Activated naive CD4-positive, alpha-beta T cell treated with anti-CD3 and anti-CD28 coated beads, Interleukin-2, amount 50 U/mL, for 24 hours (primary cell): ENCODE results near the gene TRMT13.

Source experiments
- H3K27ac Mint-ChIP-seq: one replicate; pipeline ENCODE4 v1.8.0; 2021; ENCODE audit warnings: mild to moderate bottlenecking, mixed read lengths
- H3K27me3 Mint-ChIP-seq: one replicate; pipeline ENCODE4 v1.8.0; 2021; ENCODE audit warnings: mixed read lengths
- H3K36me3 Mint-ChIP-seq: one replicate; pipeline ENCODE4 v1.8.0; 2021; ENCODE audit warnings: mixed read lengths
- H3K4me1 Mint-ChIP-seq: one replicate; pipeline ENCODE4 v1.8.0; 2021; ENCODE audit warnings: mixed read lengths
- H3K4me3 Mint-ChIP-seq: one replicate; pipeline ENCODE4 v1.8.0; 2021; ENCODE audit warnings: mild to moderate bottlenecking, mixed read lengths
- H3K9me3 Mint-ChIP-seq: one replicate; pipeline ENCODE4 v1.8.0; 2021; ENCODE audit warnings: mixed read lengths

The TRMT13 gene

GRCh38 chr1:100141192-100141591, 8.2 kb downstream of the TRMT13 start:
- Mint-ChIP-seq H3K4me1 (peaks cover 18% of the 10 kb centered on the region), H3K4me3 (no peak overlapping the region), H3K36me3 (peaks cover 20% of the 10 kb centered on the region), H3K27ac (no peak overlapping the region), H3K9me3 (no peaks in the 10 kb centered on the region), H3K27me3 (no peaks in the 10 kb centered on the region)

GRCh38 chr1:100142343-100142742, 9.4 kb downstream of the TRMT13 start:
- Mint-ChIP-seq H3K9me3 (no peaks in the 10 kb centered on the region), H3K4me3 (no peak overlapping the region), H3K27ac (peak overlapping the region; percentile 8), H3K27me3 (no peaks in the 10 kb centered on the region), H3K36me3 (peaks cover 22% of the 10 kb centered on the region), H3K4me1 (peaks cover 18% of the 10 kb centered on the region)

DNA sequence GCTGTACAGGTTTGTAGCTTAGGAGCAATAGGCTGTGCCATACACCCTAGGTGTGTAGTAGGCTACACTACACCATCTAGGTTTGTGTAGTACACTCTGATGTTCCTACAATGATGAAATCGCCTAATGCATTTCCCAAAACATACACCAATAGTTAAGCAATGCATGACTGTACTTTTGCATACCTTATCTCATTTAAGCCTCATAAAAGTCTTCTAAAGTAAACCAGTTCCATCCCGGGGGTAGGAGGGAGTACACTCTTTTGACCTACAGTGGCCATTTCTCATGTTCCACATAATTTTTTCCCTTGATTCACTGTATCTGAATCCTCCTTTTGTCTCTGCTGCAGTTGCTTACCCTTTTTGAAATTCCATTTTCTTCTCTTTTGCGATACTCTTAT, 12.2 kb downstream of the TRMT13 start:
- Mint-ChIP-seq H3K4me3 (no peak overlapping the region), H3K36me3 (peaks cover 20% of the 10 kb centered on the region), H3K27me3 (no peaks in the 10 kb centered on the region), H3K4me1 (peaks cover 10% of the 10 kb centered on the region), H3K27ac (no peak overlapping the region), H3K9me3 (no peaks in the 10 kb centered on the region)

DNA sequence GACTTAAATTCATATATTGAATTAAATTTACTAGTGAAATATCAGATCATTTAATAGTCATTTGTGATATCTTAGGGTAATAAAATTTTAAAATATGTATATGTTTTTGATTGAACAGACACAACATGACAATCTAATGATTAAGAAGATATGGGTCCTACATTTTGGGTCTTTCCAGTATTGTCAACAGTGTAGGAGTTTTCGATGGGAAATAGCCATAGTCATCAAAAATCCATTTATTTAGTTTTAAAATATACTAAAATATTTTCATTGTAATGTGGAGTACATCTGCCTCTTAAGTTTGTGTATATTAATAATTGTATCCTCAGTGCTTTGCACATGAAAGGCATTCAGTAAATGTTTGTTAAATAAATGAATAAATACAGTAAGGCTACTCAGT, 14.0 kb downstream of the TRMT13 start:
- Mint-ChIP-seq H3K36me3 (peaks cover 22% of the 10 kb centered on the region), H3K4me1 (peaks cover 12% of the 10 kb centered on the region), H3K27ac (no peak overlapping the region), H3K9me3 (no peaks in the 10 kb centered on the region), H3K27me3 (no peaks in the 10 kb centered on the region), H3K4me3 (no peak overlapping the region)

DNA sequence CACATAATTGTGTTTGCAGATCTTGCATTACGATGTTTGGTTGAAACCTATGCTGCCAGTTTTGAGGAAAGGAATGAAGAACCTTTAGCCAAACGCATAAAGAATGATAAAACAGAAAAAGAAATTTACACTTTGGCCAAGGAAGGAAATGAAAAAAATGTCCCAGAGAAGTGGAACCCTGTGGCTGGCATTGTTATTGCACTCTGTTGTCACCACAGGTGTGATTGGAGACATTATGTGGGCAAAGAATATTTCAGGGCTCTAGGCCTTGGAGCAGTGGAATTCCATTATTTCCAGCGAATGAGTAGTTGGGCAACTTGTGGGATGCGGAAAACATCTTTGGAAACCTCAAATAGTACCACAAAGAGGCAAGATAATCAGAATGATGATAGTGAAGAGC, 14.9 kb downstream of the TRMT13 start:
- H3K4me1 Mint-ChIP-seq = peaks cover 10% of the 10 kb centered on the region
- no peak overlapping the region for H3K27ac Mint-ChIP-seq
- no peak overlapping the region for H3K4me3 Mint-ChIP-seq
- no peaks in the 10 kb centered on the region for H3K27me3 Mint-ChIP-seq
- H3K36me3 Mint-ChIP-seq = peaks cover 20% of the 10 kb centered on the region
- H3K9me3 Mint-ChIP-seq = no peaks in the 10 kb centered on the region

DNA sequence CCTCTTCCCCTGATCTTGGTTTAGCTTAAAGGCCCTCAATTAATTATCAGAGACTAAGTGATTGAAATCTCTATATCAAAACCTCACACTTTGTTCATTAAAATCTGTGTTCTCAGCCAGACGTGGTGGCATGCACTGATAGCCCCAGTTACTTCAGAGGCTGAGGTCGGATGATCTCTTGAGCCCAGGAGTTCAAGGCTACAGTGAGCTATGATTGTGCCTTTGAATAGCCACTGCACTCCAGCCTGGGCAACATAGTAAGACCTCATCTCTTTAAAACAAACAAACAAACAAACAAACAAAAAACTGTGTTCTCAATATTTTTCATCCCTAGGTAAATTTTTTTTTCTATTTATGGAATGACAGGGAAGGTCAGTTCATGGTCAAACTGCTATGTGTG, 18.7 kb downstream of the TRMT13 start:
- no peak overlapping the region for H3K27ac Mint-ChIP-seq
- peaks cover 11% of the 10 kb centered on the region for H3K36me3 Mint-ChIP-seq

DNA sequence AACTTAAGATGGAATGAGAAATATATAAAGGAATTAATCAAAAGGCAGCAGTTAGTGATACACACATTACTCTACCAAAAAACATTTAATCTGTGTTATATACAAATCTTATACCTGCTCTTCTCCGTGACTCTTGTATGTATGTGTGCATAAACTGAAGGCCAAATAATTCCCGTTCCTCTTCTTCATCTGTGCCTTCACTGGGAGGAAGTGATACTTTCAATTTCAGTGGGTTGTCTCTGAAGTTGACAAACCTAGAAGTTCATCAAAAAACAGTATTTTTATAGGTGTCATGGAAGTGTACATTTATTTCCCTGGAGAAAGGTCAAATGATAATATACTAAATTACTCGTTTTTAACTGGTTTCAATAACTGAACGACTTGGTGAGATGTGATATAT, 19.3 kb downstream of the TRMT13 start:
- no peaks in the 10 kb centered on the region for H3K27me3 Mint-ChIP-seq

More for the DNA sequence above, 18.7 kb downstream of the TRMT13 start:
- Mint-ChIP-seq H3K27me3 (no peaks in the 10 kb centered on the region), H3K4me1 (peaks cover 14% of the 10 kb centered on the region), H3K9me3 (no peaks in the 10 kb centered on the region), H3K4me3 (no peak overlapping the region)

GRCh38 chr1:100162881-100163280, 29.9 kb downstream of the TRMT13 start:
- Mint-ChIP-seq H3K27me3 (no peaks in the 10 kb centered on the region), H3K36me3 (peaks cover 6% of the 10 kb centered on the region), H3K4me1 (no peaks in the 10 kb centered on the region), H3K4me3 (no peak overlapping the region), H3K27ac (no peak overlapping the region), H3K9me3 (no peaks in the 10 kb centered on the region)

More for the DNA sequence above, 19.3 kb downstream of the TRMT13 start:
- Mint-ChIP-seq H3K9me3 (no peaks in the 10 kb centered on the region), H3K4me1 (peaks cover 14% of the 10 kb centered on the region), H3K27ac (peak overlapping the region; percentile 70), H3K4me3 (no peak overlapping the region), H3K36me3 (peaks cover 10% of the 10 kb centered on the region)

DNA sequence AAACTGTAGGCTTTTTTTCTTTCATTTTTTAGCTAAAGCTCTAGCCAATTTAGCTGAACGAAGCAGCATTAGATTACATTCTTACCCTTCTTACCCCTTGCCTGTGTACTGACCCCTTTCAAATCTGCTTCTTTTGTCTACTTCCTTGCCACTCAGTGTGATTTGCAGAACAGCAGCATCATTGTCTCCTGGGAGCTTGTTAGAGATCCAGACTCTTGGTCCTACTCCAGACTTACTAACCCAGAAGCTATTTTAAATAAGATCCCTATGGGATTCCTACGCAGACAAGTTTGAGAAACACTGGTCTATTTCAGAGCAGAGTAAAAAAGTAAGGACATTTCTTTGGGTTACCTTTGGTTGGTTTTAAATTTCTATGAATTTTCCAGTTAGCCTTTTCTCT, 31.3 kb downstream of the TRMT13 start:
- Mint-ChIP-seq H3K27me3 (no peaks in the 10 kb centered on the region), H3K4me3 (no peak overlapping the region), H3K9me3 (no peaks in the 10 kb centered on the region), H3K36me3 (peaks cover 6% of the 10 kb centered on the region), H3K4me1 (no peaks in the 10 kb centered on the region), H3K27ac (no peak overlapping the region)

GRCh38 chr1:100164702-100165101, 31.7 kb downstream of the TRMT13 start:
- H3K36me3 Mint-ChIP-seq = peaks cover 6% of the 10 kb centered on the region
- H3K27ac Mint-ChIP-seq = no peak overlapping the region
- no peak overlapping the region for H3K4me3 Mint-ChIP-seq
- no peaks in the 10 kb centered on the region for H3K9me3 Mint-ChIP-seq
- H3K27me3 Mint-ChIP-seq = no peaks in the 10 kb centered on the region
- no peaks in the 10 kb centered on the region for H3K4me1 Mint-ChIP-seq

- peaks cover 7% of the 10 kb centered on the region for H3K36me3 Mint-ChIP-seq
- H3K27ac Mint-ChIP-seq = no peak overlapping the region
- no peak overlapping the region for H3K4me3 Mint-ChIP-seq
- no peaks in the 10 kb centered on the region for H3K9me3 Mint-ChIP-seq
- H3K4me1 Mint-ChIP-seq = no peaks in the 10 kb centered on the region
- no peaks in the 10 kb centered on the region for H3K27me3 Mint-ChIP-seq
Observed at GRCh38 chr1:100168051-100168450, 35.1 kb downstream of the TRMT13 start.

DNA sequence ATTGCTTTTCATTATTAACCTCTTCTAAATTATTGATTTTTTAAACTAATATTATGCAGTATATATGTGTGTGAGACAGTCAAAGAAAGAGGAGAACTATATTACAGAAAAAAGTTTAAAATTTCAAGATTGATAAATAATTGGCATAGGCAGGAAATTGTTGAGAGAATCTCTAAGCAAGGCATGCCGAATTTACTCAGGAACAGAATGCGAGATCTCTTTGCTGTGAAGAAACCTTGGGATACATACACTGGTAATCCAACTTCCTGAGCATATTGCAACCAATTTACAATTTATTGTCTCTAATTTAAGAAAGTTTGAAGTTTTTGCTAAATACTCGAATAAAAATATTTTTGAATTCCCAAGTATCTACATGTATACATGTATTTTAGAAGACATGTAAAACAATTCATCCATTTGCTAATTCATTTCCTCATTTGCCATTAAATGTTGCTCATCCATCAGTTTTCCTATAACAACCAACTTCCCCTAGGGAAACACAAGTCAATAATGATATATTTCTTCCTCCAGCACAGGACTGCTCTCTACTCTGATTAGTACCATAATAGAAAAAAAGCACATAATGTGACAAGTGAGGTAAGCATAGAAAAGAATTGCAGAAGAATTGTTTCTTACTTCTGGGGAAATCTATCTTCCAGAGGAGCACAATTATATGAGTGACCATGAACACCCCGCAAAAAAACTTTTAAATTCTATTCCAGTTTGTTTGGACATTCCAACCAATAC, 44.5 kb downstream of the TRMT13 start:
- Mint-ChIP-seq H3K27me3 (no peaks in the 10 kb centered on the region), H3K4me3 (no peak overlapping the region), H3K4me1 (no peaks in the 10 kb centered on the region), H3K27ac (no peak overlapping the region), H3K9me3 (peaks cover 5% of the 10 kb centered on the region), H3K36me3 (peaks cover 1% of the 10 kb centered on the region)

- Mint-ChIP-seq H3K4me3 (no peak within 1 kb of the TSS), H3K9me3 (peaks cover 9% of the 10 kb centered on the region), H3K27me3 (no peaks in the 10 kb centered on the region), H3K4me1 (no peaks in the 10 kb centered on the region), H3K27ac (no peak within 1 kb of the TSS), H3K36me3 (peaks cover 1% of the 10 kb centered on the region)
Observed at GRCh38 chr1:100178091-100178490, 45.1 kb downstream of the TRMT13 start, which contains the start of gene LRRC39. Gene LRRC39, minus strand, starts transcription at chr1:100178256. Its CDS starts 9,740 bp downstream, at chr1:100168516.

DNA sequence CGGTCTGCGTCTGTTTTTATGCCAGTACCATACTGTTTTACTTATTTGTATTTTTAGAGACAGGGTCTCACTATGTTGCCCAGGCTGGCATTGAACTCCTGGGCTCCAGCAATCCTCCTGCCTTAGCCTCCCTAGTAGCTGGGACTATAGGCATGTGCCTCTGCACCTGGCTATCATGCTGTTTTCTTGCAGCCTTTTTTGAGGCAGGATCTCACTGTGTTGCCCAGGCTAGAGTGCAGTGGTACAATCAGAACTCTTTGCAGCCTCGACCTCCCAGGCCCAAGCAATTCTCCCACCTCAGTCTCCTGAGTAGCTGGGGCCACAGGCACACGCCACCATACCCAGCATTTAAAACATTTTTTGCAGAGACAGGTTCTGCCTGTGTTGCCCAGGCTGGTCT, 50.4 kb downstream of the TRMT13 start:
- H3K27ac Mint-ChIP-seq = no peak overlapping the region
- H3K9me3 Mint-ChIP-seq = peaks cover 4% of the 10 kb centered on the region
- no peak overlapping the region for H3K4me3 Mint-ChIP-seq
- no peaks in the 10 kb centered on the region for H3K27me3 Mint-ChIP-seq
- H3K36me3 Mint-ChIP-seq = peaks cover 2% of the 10 kb centered on the region
- no peaks in the 10 kb centered on the region for H3K4me1 Mint-ChIP-seq

- Mint-ChIP-seq H3K27ac (peak overlapping the region; percentile 10), H3K4me1 (no peaks in the 10 kb centered on the region), H3K4me3 (no peak overlapping the region), H3K36me3 (peaks cover 2% of the 10 kb centered on the region), H3K27me3 (no peaks in the 10 kb centered on the region), H3K9me3 (peaks cover 4% of the 10 kb centered on the region)
Observed at GRCh38 chr1:100184536-100184935, 51.6 kb downstream of the TRMT13 start.

DNA sequence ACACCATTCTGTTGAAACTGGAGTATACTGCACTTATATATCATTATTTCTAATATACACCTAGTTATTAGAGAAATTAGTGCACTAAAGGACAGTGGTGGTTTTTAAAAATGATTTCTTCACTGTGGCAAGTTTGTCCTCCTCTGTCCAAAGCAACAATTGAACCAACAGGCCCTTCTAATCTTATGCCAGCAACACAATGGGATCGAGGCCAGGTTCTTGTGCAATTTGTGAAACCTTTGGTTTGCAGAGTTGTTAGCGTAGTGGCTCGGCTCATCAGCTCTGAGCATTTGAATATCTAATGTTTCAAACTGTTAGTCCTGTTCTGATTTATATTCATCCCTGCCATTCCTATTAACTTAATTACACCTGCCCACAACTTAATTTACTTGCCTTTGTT, 54.9 kb downstream of the TRMT13 start:
- Mint-ChIP-seq H3K27ac (no peak overlapping the region), H3K9me3 (no peaks in the 10 kb centered on the region), H3K4me3 (no peak overlapping the region), H3K27me3 (no peaks in the 10 kb centered on the region), H3K36me3 (peaks cover 12% of the 10 kb centered on the region), H3K4me1 (no peaks in the 10 kb centered on the region)

GRCh38 chr1:100188617-100189016, 55.7 kb downstream of the TRMT13 start:
- Mint-ChIP-seq H3K36me3 (peaks cover 12% of the 10 kb centered on the region), H3K27ac (no peak overlapping the region), H3K4me3 (no peak overlapping the region), H3K27me3 (no peaks in the 10 kb centered on the region), H3K4me1 (no peaks in the 10 kb centered on the region), H3K9me3 (no peaks in the 10 kb centered on the region)
